ENCODE results near the gene PCP4. TPM values are rescaled to one million over a fixed set of nuclear protein-coding genes. Genes with fewer than 3 reads are reported as not detected.

PCP4 gene
- total RNA-seq, 3 donors from 2014 or later, result 1.4 to 23.6 (median 3.9) TPM

- no peak overlapping the region for H3K4me3 ChIP-seq
- no peaks in the 10 kb centered on the region for H3K36me3 ChIP-seq (ENCODE audit: low read depth)
- no peak for TF ChIP-seq CTCF (IDR thresholded peaks at IDR 0.05)
- no peaks in the 10 kb centered on the region for H3K4me1 ChIP-seq (ENCODE audit: low read depth)
- H3K9me3 ChIP-seq, result no peaks in the 10 kb centered on the region
- ATAC-seq, result no peak
- no peak for DNase-seq
- intact Hi-C loops (cut with DNase I, micrococcal nuclease), result no loop called here
These were observed 67.7 kb downstream of the PCP4 start for GRCh38 chr21:39934895-39935294.

DNA sequence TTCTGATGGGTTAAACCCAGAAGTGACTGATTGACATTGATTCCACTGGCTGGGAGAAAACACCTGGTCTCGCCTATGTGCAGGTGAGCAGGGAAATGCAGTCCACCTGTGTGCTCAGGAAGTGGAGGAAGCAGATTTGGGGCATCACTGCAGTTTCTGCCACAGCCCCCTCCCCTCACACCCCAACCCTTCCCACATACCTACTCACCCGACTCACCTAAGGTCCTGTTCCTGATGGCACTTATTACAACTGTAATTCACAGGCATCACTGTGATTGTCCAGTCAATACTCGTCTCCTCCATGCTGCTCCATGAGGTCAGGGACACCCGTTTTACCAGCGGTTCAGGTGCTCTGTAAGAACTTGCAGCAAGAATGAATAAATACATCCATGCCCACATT is 68.5 kb downstream of the PCP4 start:
- TF ChIP-seq CTCF (IDR thresholded peaks at IDR 0.05), result no peak
- no peak for DNase-seq
- intact Hi-C loops (cut with DNase I, micrococcal nuclease), result no loop called here
- Histone ChIP-seq H3K36me3 (ENCODE audit: low read depth) (no peaks in the 10 kb centered on the region), H3K4me1 (ENCODE audit: low read depth) (no peaks in the 10 kb centered on the region), H3K4me3 (no peak overlapping the region), H3K9me3 (no peaks in the 10 kb centered on the region)
- no peak for ATAC-seq

GRCh38 chr21:39938086-39938625 is 70.9 kb downstream of the PCP4 start:
- H3K9me3 ChIP-seq, result no peaks in the 10 kb centered on the region
- no peaks in the 10 kb centered on the region for H3K36me3 ChIP-seq (ENCODE audit: low read depth)
- ATAC-seq (no peak), DNase-seq (peak in 1 of 3 donors; percentile 31)
- no peaks in the 10 kb centered on the region for H3K4me1 ChIP-seq (ENCODE audit: low read depth)
- intact Hi-C loops (cut with DNase I, micrococcal nuclease), result no loop called here
- H3K4me3 ChIP-seq, result no peak overlapping the region
- no peak for TF ChIP-seq CTCF (IDR thresholded peaks at IDR 0.05)

DNA sequence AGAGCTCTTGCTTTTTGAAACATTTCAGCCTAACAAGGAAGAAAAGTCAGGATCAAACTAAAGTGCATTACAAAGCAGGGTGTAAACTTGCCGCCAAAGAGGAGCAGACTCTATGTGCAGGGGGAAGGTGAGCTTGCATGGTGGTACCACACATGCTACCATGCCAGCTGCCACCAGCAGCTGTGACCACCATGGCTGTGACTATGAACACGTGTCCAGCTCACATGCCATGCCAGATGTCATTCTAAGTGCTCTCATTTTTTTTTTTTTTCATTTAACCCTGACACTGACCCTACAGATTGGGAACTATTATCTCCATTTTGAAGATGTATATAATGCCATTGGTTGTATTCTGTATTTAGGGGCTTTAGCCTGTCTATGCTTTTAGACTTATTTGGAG is 79.0 kb downstream of the PCP4 start:
- TF ChIP-seq CTCF (IDR thresholded peaks at IDR 0.05), result no peak
- intact Hi-C loops (cut with DNase I, micrococcal nuclease), result no loop called here
- no peak for DNase-seq
- Histone ChIP-seq H3K36me3 (ENCODE audit: low read depth) (no peaks in the 10 kb centered on the region), H3K4me1 (ENCODE audit: low read depth) (no peaks in the 10 kb centered on the region), H3K9me3 (no peaks in the 10 kb centered on the region), H3K4me3 (no peak overlapping the region)
- no peak for ATAC-seq

- intact Hi-C loops (cut with DNase I, micrococcal nuclease), result no loop called here
- no peaks in the 10 kb centered on the region for H3K36me3 ChIP-seq (ENCODE audit: low read depth)
- no peak for ATAC-seq
- no peaks in the 10 kb centered on the region for H3K4me1 ChIP-seq (ENCODE audit: low read depth)
- DNase-seq, result no peak
- no peak overlapping the region for H3K4me3 ChIP-seq
- TF ChIP-seq CTCF (IDR thresholded peaks at IDR 0.05), result no peak
- H3K9me3 ChIP-seq, result no peaks in the 10 kb centered on the region
These were observed 79.8 kb downstream of the PCP4 start for GRCh38 chr21:39947031-39947430.

Data from mucosa of descending colon (tissue), 3 donors.